OCI-LY7 (cell line): ENCODE data around the gene THTPA. TPM values are rescaled to one million over a fixed set of nuclear protein-coding genes. Genes with fewer than 3 reads are reported as not detected.

Experiments used
- BruUV-seq: library from RNA; stranded (reverse); fragments of 400-500 nt; replicated peaks from 2 replicates; lab custom pipeline; 2021; lab: Mats Ljungman, UMichigan
- CTCF ChIA-PET: fragments of 300-600 bp; sonication (Branson Sonifier 250); formaldehyde crosslinking; loops from one replicate; lab custom pipeline; 2022; ENCODE audit warnings: antibody characterized with exemption; ENCODE audit not compliant: unreplicated experiment; lab: Charles Lee
- POLR2A ChIA-PET: fragments of 300-600 bp; sonication (Branson Sonifier 250); formaldehyde crosslinking; loops from one replicate; lab custom pipeline; 2022; ENCODE audit warnings: antibody characterized with exemption; lab: Charles Lee
- DNase-seq: peaks from one replicate; pipeline ENCODE4 v3.0.0-alpha.2; 2015; ENCODE audit warnings: low spot score
- H2AFZ ChIP-seq: fragments of 200-600 bp; sonication (generic), shearing (Covaris generic); 2 replicates; pipeline ENCODE4 v1.6.1; 2014; ENCODE audit warnings: mild to moderate bottlenecking, antibody characterized with exemption, low read length, moderate library complexity
- H3K27ac ChIP-seq: fragments of 200-600 bp; sonication (generic); 2 replicates; pipeline ENCODE4 v1.5.1; 2014; ENCODE audit warnings: mixed run types, low read depth, mild to moderate bottlenecking, moderate library complexity, low read length, inconsistent platforms; ENCODE audit not compliant: poor library complexity, severe bottlenecking
- H3K36me3 ChIP-seq: fragments of 200-600 bp; sonication (generic); 2 replicates; pipeline ENCODE4 v1.6.1; 2014; ENCODE audit warnings: mild to moderate bottlenecking, antibody characterized with exemption, low read length, moderate library complexity, mixed read lengths; ENCODE audit not compliant: insufficient read depth
- H3K4me1 ChIP-seq: fragments of 200-600 bp; sonication (generic); 2 replicates; pipeline ENCODE4 v1.5.1; 2014; ENCODE audit warnings: mild to moderate bottlenecking, low read length; ENCODE audit not compliant: insufficient read depth, poor library complexity, severe bottlenecking
- H3K4me2 ChIP-seq: fragments of 200-600 bp; sonication (generic); 2 replicates; pipeline ENCODE4 v1.6.1; 2014; ENCODE audit warnings: mild to moderate bottlenecking, low read length
- H3K4me3 ChIP-seq: fragments of 200-600 bp; sonication (generic); 2 replicates; pipeline ENCODE4 v1.5.1; 2014; ENCODE audit warnings: mild to moderate bottlenecking, low read depth, low read length; ENCODE audit not compliant: poor library complexity, severe bottlenecking
- H3K79me2 ChIP-seq: fragments of 200-600 bp; sonication (generic); 2 replicates; pipeline ENCODE4 v1.6.1; 2016; ENCODE audit warnings: low read depth, mild to moderate bottlenecking, low read length, moderate library complexity, mixed read lengths; ENCODE audit not compliant: insufficient read depth
- H3K9me2 ChIP-seq: fragments of 200-600 bp; sonication (generic); 2 replicates; pipeline ENCODE4 v1.6.1; 2016; ENCODE audit warnings: mild to moderate bottlenecking, low read length, mixed read lengths; ENCODE audit not compliant: insufficient read depth
- H3K9me3 ChIP-seq: fragments of 200-600 bp; sonication (generic); 2 replicates; pipeline ENCODE4 v1.6.1; 2014; ENCODE audit warnings: mild to moderate bottlenecking, mixed run types, low read length, mixed read lengths
- H4K20me1 ChIP-seq: fragments of 200-600 bp; sonication (generic); 2 replicates; pipeline ENCODE4 v1.6.1; 2014; ENCODE audit warnings: mild to moderate bottlenecking, antibody characterized with exemption, low read length, moderate library complexity, mixed read lengths; ENCODE audit not compliant: insufficient read depth
- CTCF ChIP-seq: fragments of 200-600 bp; sonication (generic); conservative IDR thresholded peaks from 2 replicates; pipeline ENCODE4 v1.5.1; 2014; ENCODE audit warnings: mild to moderate bottlenecking, antibody characterized with exemption, low read length, moderate library complexity, mixed read lengths
- EZH2phosphoT487 ChIP-seq: fragments of 200-600 bp; sonication (generic); IDR thresholded peaks from 2 replicates; pipeline ENCODE4 v1.6.1; 2018; ENCODE audit warnings: low read depth, borderline replicate concordance, mild to moderate bottlenecking, mixed run types, antibody characterized with exemption, low read length, moderate library complexity, mixed read lengths
- intact Hi-C: fragments of 100-400 bp; cut with micrococcal nuclease; formaldehyde crosslinking; loops from one replicate; pipeline ENCODE4 v1.10.0; 2022; ENCODE audit not compliant: unreplicated experiment
- total RNA-seq, 2 experiments: library from RNA; depleted of rRNA in 1 of 2; stranded (reverse); fragments of >200 nt in 1 of 2; shearing (Covaris generic) in 1 of 2; gene quantifications; 2 replicates each; pipeline ENCODE4 v1.2.3, GENCODE V29; 2014 to 2022

THTPA gene
- total RNA-seq, 2 experiments from 2014 or later, result 15.4 to 28.6 TPM

- DNase-seq, result no peak
- Histone ChIP-seq H3K27ac (peak overlapping the region; percentile 58), H3K4me1 (peaks cover 21% of the 10 kb centered on the region), H3K4me2 (peak overlapping the region; percentile 91), H3K9me2 (no peaks in the 10 kb centered on the region), H2AFZ (no peak overlapping the region), H4K20me1 (no peaks in the 10 kb centered on the region), H3K79me2 (peaks cover 17% of the 10 kb centered on the region), H3K9me3 (no peaks in the 10 kb centered on the region), H3K4me3 (no peak overlapping the region), H3K36me3 (peaks cover 54% of the 10 kb centered on the region)
- TF ChIP-seq CTCF (no peak), EZH2phosphoT487 (no peak)
- no TSS peak for BruUV-seq
- intact Hi-C loops, result loop anchor here (10.0 kb wide), 1 partner anchor 886 kb away; the partner anchor contains the start of gene SDR39U1
- CTCF ChIA-PET, result interaction anchor here (0.5 to 1.0 kb wide), 3 partner anchors 9 to 1973 kb away, joined by 3 to 5 read pairs (median 3); partner anchors contain the start of genes AP1G2 and PSME1
- POLR2A ChIA-PET, result interaction anchor here (0.6 to 2.1 kb wide), 4 partner anchors 10 to 243 kb away, joined by 3 to 7 read pairs (median 4); no protein-coding TSS in a partner anchor
Measured at GRCh38 chr14:23558346-23559009, 2.4 kb downstream of the THTPA start.

GRCh38 chr14:23559010-23559925, 3.2 kb downstream of the THTPA start:
- CTCF ChIA-PET, result interaction anchor here (0.5 to 1.0 kb wide), 2 partner anchors 8 to 577 kb away, joined by 3 to 5 read pairs; partner anchors contain the start of genes AP1G2 and PSME1
- peak; percentile 100 for TF ChIP-seq CTCF
- no peak for TF ChIP-seq EZH2phosphoT487
- Histone ChIP-seq H3K36me3 (peaks cover 61% of the 10 kb centered on the region), H3K27ac (no peak overlapping the region), H3K9me2 (no peaks in the 10 kb centered on the region), H3K9me3 (no peaks in the 10 kb centered on the region), H3K79me2 (peaks cover 17% of the 10 kb centered on the region), H3K4me2 (no peak overlapping the region), H4K20me1 (no peaks in the 10 kb centered on the region), H3K4me1 (peaks cover 21% of the 10 kb centered on the region), H3K4me3 (no peak overlapping the region), H2AFZ (no peak overlapping the region)
- POLR2A ChIA-PET, result interaction anchor here (1.0 kb wide), 1 partner anchor 550 kb away, joined by 3 read pairs; no protein-coding TSS in a partner anchor
- BruUV-seq, result TSS peak; percentile 42
- DNase-seq, result peak; percentile 75
- intact Hi-C loops, result loop anchor here (10.0 kb wide), 1 partner anchor 886 kb away; the partner anchor contains the start of gene SDR39U1
